Neural cell (in vitro differentiated cells): ENCODE data around the gene EYA2. TPM values are rescaled to one million over a fixed set of nuclear protein-coding genes. Genes with fewer than 3 reads are reported as not detected.

Experiments
- H2AFZ ChIP-seq: fragments of 200-600, 300-800 bp; sonication (generic), shearing (Covaris generic); 2 replicates; pipeline ENCODE4 v1.6.0; 2014; ENCODE audit warnings: low read depth, mild to moderate bottlenecking, antibody characterized with exemption, low read length, moderate library complexity
- H3F3A ChIP-seq: fragments of 200-600 bp; shearing (Covaris generic); 2 replicates; pipeline ENCODE4 v1.6.1; 2016; ENCODE audit warnings: mild to moderate bottlenecking, moderate library complexity, mixed read lengths, antibody characterized with exemption, low read length; ENCODE audit not compliant: insufficient read depth, poor library complexity, severe bottlenecking
- H3K27ac ChIP-seq: fragments of 200-600, 300-800 bp; sonication (generic), shearing (Covaris generic); 2 replicates; pipeline ENCODE4 v1.5.1; 2014; ENCODE audit warnings: mild to moderate bottlenecking, low read length, moderate library complexity
- H3K27me3 ChIP-seq: fragments of 300-800, 200-600 bp; sonication (generic), shearing (Covaris generic); 2 replicates; pipeline ENCODE4 v1.6.0; 2014; ENCODE audit warnings: mild to moderate bottlenecking, low read depth, low read length, moderate library complexity; ENCODE audit not compliant: insufficient read depth
- H3K36me3 ChIP-seq: fragments of 300-800, 200-600 bp; sonication (generic), shearing (Covaris generic); 2 replicates; pipeline ENCODE4 v1.5.1; 2014; ENCODE audit warnings: mild to moderate bottlenecking, antibody characterized with exemption, low read length, moderate library complexity; ENCODE audit not compliant: insufficient read depth
- H3K4me2 ChIP-seq: fragments of 300-800, 200-600 bp; sonication (generic), shearing (Covaris generic); 2 replicates; pipeline ENCODE4 v1.6.0; 2014; ENCODE audit warnings: mild to moderate bottlenecking, low read length
- H3K4me3 ChIP-seq: fragments of 300-800, 200-600 bp; sonication (generic), shearing (Covaris generic); 2 replicates; pipeline ENCODE4 v1.5.1; 2014; ENCODE audit warnings: mild to moderate bottlenecking, low read length, moderate library complexity
- H3K79me2 ChIP-seq: fragments of 200-600 bp; shearing (Covaris generic); replicated peaks from 2 replicates; pipeline ENCODE4 v1.6.0; 2014; ENCODE audit warnings: mild to moderate bottlenecking, low read length, moderate library complexity; ENCODE audit not compliant: insufficient read depth
- H3K9ac ChIP-seq: fragments of 300-800, 200-600 bp; sonication (generic), shearing (Covaris generic); 2 replicates; pipeline ENCODE4 v1.6.1; 2016; ENCODE audit warnings: mild to moderate bottlenecking, low read length, mixed read lengths
- H3K9me2 ChIP-seq: fragments of 200-600 bp; shearing (Covaris generic); 2 replicates; pipeline ENCODE4 v1.6.1; 2016; ENCODE audit warnings: mild to moderate bottlenecking, low read length, mixed read lengths; ENCODE audit not compliant: insufficient read depth
- H3K9me3 ChIP-seq: fragments of 200-600, 300-800 bp; sonication (generic), shearing (Covaris generic); 2 replicates; pipeline ENCODE4 v1.6.1; 2016; ENCODE audit warnings: mild to moderate bottlenecking, mixed run types, low read length, moderate library complexity, mixed read lengths
- H4K20me1 ChIP-seq: fragments of 200-600 bp; shearing (Covaris generic); 2 replicates; pipeline ENCODE4 v1.6.1; 2016; ENCODE audit warnings: mild to moderate bottlenecking, mixed run types; ENCODE audit not compliant: insufficient read depth
- CTCF ChIP-seq: fragments of 450-650 bp; IDR thresholded peaks from 2 replicates; pipeline ENCODE4 v1.5.1; 2014; ENCODE audit warnings: antibody characterized with exemption, mild to moderate bottlenecking, moderate library complexity; ENCODE audit not compliant: poor library complexity, severe bottlenecking
- EP300 ChIP-seq: fragments of 450-650 bp; conservative IDR thresholded peaks from 2 replicates; pipeline ENCODE4 v1.6.1; 2014; ENCODE audit warnings: antibody characterized with exemption, mild to moderate bottlenecking, moderate library complexity; ENCODE audit not compliant: poor library complexity, severe bottlenecking
- EZH2 ChIP-seq: fragments of 200-600, 300-800 bp; shearing (Covaris generic), sonication (generic); IDR thresholded peaks from 2 replicates; pipeline ENCODE4 v1.6.1; 2014; ENCODE audit warnings: antibody characterized with exemption, low read length, borderline replicate concordance, mild to moderate bottlenecking; ENCODE audit not compliant: insufficient read depth, poor library complexity, severe bottlenecking
- MXI1 ChIP-seq: fragments of 450-650 bp; conservative IDR thresholded peaks from 2 replicates; pipeline ENCODE4 v1.6.1; 2014; ENCODE audit warnings: antibody characterized with exemption, mild to moderate bottlenecking; ENCODE audit not compliant: poor library complexity, severe bottlenecking
- POLR2AphosphoS5 ChIP-seq: IDR thresholded peaks from 2 replicates; pipeline ENCODE4 v1.6.1; 2012
- RAD21 ChIP-seq: fragments of 450-650 bp; conservative IDR thresholded peaks from 2 replicates; pipeline ENCODE4 v1.6.1; 2014; ENCODE audit warnings: antibody characterized with exemption, mild to moderate bottlenecking, moderate library complexity
- SMC3 ChIP-seq: fragments of 450-650 bp; conservative IDR thresholded peaks from 2 replicates; pipeline ENCODE4 v1.6.1; 2014; ENCODE audit warnings: antibody characterized with exemption, mild to moderate bottlenecking, moderate library complexity; ENCODE audit not compliant: poor library complexity
- TAF1 ChIP-seq: IDR thresholded peaks from 2 replicates; pipeline ENCODE4 v1.6.1; 2012; ENCODE audit warnings: low read depth
- polyA plus RNA-seq: library from polyadenylated mRNA; depleted of rRNA; stranded (reverse); fragments of >200 nt; gene quantifications from 2 replicates; pipeline ENCODE4 v1.2.3, GENCODE V29; 2014
- TF ChIP-seq, protein P1 (sequence below): IDR thresholded peaks from 2 replicates; pipeline ENCODE4 v1.6.1; 2012; ENCODE audit warnings: borderline replicate concordance

The EYA2 gene
- polyA plus RNA-seq, 1 donor from 2014 or later: 0.88 TPM

DNA sequence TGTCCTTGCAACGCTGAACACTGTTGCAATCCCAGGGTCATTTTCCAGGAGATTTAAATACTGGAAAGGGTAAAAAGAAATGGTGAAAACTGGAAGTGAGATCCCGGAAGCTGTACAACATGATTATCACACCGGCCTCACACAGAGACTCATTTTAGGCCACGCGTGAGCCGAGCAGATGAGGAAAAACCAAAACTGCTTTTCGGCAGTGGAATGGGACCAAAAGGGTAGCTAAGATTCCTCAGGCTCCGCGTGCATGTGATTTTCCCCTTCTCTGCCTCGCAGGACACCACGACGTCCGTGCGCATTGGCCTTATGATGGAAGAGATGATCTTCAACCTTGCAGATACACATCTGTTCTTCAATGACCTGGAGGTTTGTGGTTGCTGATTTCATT, 248.1 kb downstream of the EYA2 start:
- Histone ChIP-seq H3K36me3 (no peaks in the 10 kb centered on the region), H3K27me3 (no peaks in the 10 kb centered on the region), H4K20me1 (no peaks in the 10 kb centered on the region), H3K27ac (no peak overlapping the region), H3K4me3 (no peak overlapping the region), H3K79me2 (no peaks in the 10 kb centered on the region), H3K9ac (no peak overlapping the region), H3K9me2 (no peaks in the 10 kb centered on the region), H3K9me3 (no peaks in the 10 kb centered on the region), H3K4me2 (no peak overlapping the region), H2AFZ (no peak overlapping the region), H3F3A (no peaks in the 10 kb centered on the region)
- TF ChIP-seq EP300: no peak
- no peak for TF ChIP-seq POLR2AphosphoS5

DNA sequence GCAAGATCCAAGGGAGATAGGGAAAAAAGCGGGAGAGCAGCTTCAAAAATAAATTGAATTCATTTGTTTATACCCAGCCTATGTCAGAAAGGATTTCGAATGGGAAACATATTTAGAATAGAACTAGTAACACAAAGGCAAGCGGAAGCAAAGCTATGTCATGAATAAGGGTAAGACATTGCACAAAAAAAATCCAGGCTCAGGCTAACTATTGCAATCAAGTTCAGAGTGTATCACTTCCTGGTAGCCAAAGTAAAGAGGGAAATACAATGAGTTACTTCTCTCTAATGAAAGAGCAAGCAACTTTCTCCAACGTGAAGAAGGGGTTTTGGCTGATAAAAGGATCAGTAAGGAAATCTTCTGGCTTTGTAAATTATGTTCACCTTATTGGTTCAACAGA, 249.0 kb downstream of the EYA2 start:
- no peak overlapping the region for H2AFZ ChIP-seq
- TF ChIP-seq, protein P1, sequence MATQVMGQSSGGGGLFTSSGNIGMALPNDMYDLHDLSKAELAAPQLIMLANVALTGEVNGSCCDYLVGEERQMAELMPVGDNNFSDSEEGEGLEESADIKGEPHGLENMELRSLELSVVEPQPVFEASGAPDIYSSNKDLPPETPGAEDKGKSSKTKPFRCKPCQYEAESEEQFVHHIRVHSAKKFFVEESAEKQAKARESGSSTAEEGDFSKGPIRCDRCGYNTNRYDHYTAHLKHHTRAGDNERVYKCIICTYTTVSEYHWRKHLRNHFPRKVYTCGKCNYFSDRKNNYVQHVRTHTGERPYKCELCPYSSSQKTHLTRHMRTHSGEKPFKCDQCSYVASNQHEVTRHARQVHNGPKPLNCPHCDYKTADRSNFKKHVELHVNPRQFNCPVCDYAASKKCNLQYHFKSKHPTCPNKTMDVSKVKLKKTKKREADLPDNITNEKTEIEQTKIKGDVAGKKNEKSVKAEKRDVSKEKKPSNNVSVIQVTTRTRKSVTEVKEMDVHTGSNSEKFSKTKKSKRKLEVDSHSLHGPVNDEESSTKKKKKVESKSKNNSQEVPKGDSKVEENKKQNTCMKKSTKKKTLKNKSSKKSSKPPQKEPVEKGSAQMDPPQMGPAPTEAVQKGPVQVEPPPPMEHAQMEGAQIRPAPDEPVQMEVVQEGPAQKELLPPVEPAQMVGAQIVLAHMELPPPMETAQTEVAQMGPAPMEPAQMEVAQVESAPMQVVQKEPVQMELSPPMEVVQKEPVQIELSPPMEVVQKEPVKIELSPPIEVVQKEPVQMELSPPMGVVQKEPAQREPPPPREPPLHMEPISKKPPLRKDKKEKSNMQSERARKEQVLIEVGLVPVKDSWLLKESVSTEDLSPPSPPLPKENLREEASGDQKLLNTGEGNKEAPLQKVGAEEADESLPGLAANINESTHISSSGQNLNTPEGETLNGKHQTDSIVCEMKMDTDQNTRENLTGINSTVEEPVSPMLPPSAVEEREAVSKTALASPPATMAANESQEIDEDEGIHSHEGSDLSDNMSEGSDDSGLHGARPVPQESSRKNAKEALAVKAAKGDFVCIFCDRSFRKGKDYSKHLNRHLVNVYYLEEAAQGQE: no peak
- TF ChIP-seq POLR2AphosphoS5: no peak
- TF ChIP-seq EZH2: no peak
- no peak for TF ChIP-seq MXI1
- no peak for TF ChIP-seq RAD21
- TF ChIP-seq CTCF: no peak
- TF ChIP-seq TAF1: no peak
- no peak for TF ChIP-seq SMC3
- no peak for TF ChIP-seq EP300
- no peaks in the 10 kb centered on the region for H3K9me3 ChIP-seq
- H3K27me3 ChIP-seq: no peaks in the 10 kb centered on the region
- no peaks in the 10 kb centered on the region for H3K79me2 ChIP-seq
- no peaks in the 10 kb centered on the region for H4K20me1 ChIP-seq
- no peaks in the 10 kb centered on the region for H3K9me2 ChIP-seq
- no peaks in the 10 kb centered on the region for H3K36me3 ChIP-seq
- H3K9ac ChIP-seq: no peak overlapping the region
- H3K4me3 ChIP-seq: no peak overlapping the region
- H3F3A ChIP-seq: no peaks in the 10 kb centered on the region
- no peak overlapping the region for H3K4me2 ChIP-seq
- no peak overlapping the region for H3K27ac ChIP-seq

- Histone ChIP-seq H3K27me3 (no peaks in the 10 kb centered on the region), H3K4me3 (no peak overlapping the region), H3K9me3 (no peaks in the 10 kb centered on the region)
These were observed 249.8 kb downstream of the EYA2 start for GRCh38 chr20:47144463-47144862.

More at GRCh38 chr20:47144463-47144862, 249.8 kb downstream of the EYA2 start:
- H3K9ac ChIP-seq: no peak overlapping the region
- no peaks in the 10 kb centered on the region for H3F3A ChIP-seq
- no peak overlapping the region for H3K27ac ChIP-seq
- no peak for TF ChIP-seq RAD21
- TF ChIP-seq POLR2AphosphoS5: no peak
- no peak for TF ChIP-seq SMC3
- TF ChIP-seq EP300: no peak
- no peaks in the 10 kb centered on the region for H3K36me3 ChIP-seq
- no peaks in the 10 kb centered on the region for H4K20me1 ChIP-seq
- no peaks in the 10 kb centered on the region for H3K79me2 ChIP-seq
- no peak overlapping the region for H2AFZ ChIP-seq
- no peak overlapping the region for H3K4me2 ChIP-seq
- no peaks in the 10 kb centered on the region for H3K9me2 ChIP-seq
